ENCODE results near the gene SUPT4H1. TPM values are rescaled to one million over a fixed set of nuclear protein-coding genes. Genes with fewer than 3 reads are reported as not detected.

Gene SUPT4H1
- polyA plus RNA-seq, 3 donors, result 142 to 156 (median 148) TPM

- DNase-seq (ENCODE audit: low read depth in 3 of 3, low spot score in 2 of 3), result no peak
Observed at GRCh38 chr17:58321571-58322525, 30.2 kb downstream of the SUPT4H1 start.

- no peak for DNase-seq (ENCODE audit: low read depth in 3 of 3, low spot score in 2 of 3)
Observed at GRCh38 chr17:58320570-58321323, 31.3 kb downstream of the SUPT4H1 start.

GRCh38 chr17:58320163-58320558 lies 31.8 kb downstream of the SUPT4H1 start:
- no peak for DNase-seq (ENCODE audit: low read depth in 3 of 3, low spot score in 2 of 3)

- DNase-seq (ENCODE audit: low read depth in 3 of 3, low spot score in 2 of 3), result no peak
Observed at GRCh38 chr17:58319173-58320162, 32.5 kb downstream of the SUPT4H1 start.

GRCh38 chr17:58318627-58319172 lies 33.3 kb downstream of the SUPT4H1 start:
- no peak for DNase-seq (ENCODE audit: low read depth in 3 of 3, low spot score in 2 of 3)

- DNase-seq (ENCODE audit: low read depth in 3 of 3, low spot score in 2 of 3), result no peak
Observed at GRCh38 chr17:58318065-58318481, 33.9 kb downstream of the SUPT4H1 start.

GRCh38 chr17:58317421-58318064 lies 34.5 kb downstream of the SUPT4H1 start:
- DNase-seq (ENCODE audit: low read depth in 3 of 3, low spot score in 2 of 3), result no peak

GRCh38 chr17:58316260-58316960 lies 35.6 kb downstream of the SUPT4H1 start:
- no peak for DNase-seq (ENCODE audit: low read depth in 3 of 3, low spot score in 2 of 3)

GRCh38 chr17:58315750-58316149 lies 36.3 kb downstream of the SUPT4H1 start:
- no peak for DNase-seq (ENCODE audit: low read depth in 3 of 3, low spot score in 2 of 3)

GRCh38 chr17:58315281-58315711 lies 36.7 kb downstream of the SUPT4H1 start:
- DNase-seq (ENCODE audit: low read depth in 3 of 3, low spot score in 2 of 3), result no peak

- DNase-seq (ENCODE audit: low read depth in 3 of 3, low spot score in 2 of 3), result no peak
Observed at GRCh38 chr17:58314706-58315015, 37.3 kb downstream of the SUPT4H1 start.

- DNase-seq (ENCODE audit: low read depth in 3 of 3, low spot score in 2 of 3), result no peak
Observed at GRCh38 chr17:58313815-58314705, 37.9 kb downstream of the SUPT4H1 start.

- DNase-seq (ENCODE audit: low read depth in 3 of 3, low spot score in 2 of 3), result no peak
Observed at GRCh38 chr17:58312829-58313228, 39.2 kb downstream of the SUPT4H1 start.

GRCh38 chr17:58312021-58312630 lies 39.9 kb downstream of the SUPT4H1 start:
- DNase-seq (ENCODE audit: low read depth in 3 of 3, low spot score in 2 of 3), result no peak

- DNase-seq (ENCODE audit: low read depth in 3 of 3, low spot score in 2 of 3), result no peak
Observed at GRCh38 chr17:58311429-58311894, 40.5 kb downstream of the SUPT4H1 start.

GRCh38 chr17:58310511-58311428 lies 41.2 kb downstream of the SUPT4H1 start:
- no peak for DNase-seq (ENCODE audit: low read depth in 3 of 3, low spot score in 2 of 3)

GRCh38 chr17:58309918-58310259 lies 42.1 kb downstream of the SUPT4H1 start:
- DNase-seq (ENCODE audit: low read depth in 3 of 3, low spot score in 2 of 3), result no peak
